Lung (tissue), 12 donors: ENCODE data around the gene DSE. TPM values are rescaled to one million over a fixed set of nuclear protein-coding genes. Genes with fewer than 3 reads are reported as not detected.
A peak's percentile ranks its signal among the peaks of the same experiment; 100 is the strongest.

ENCODE experiments used
- ATAC-seq: fragments of 200-7000 bp; cut with Tn5 transposase; one replicate; pipeline ENCODE4 v1.9.1; 2020; ENCODE audit warnings: moderate number of reproducible peaks; ENCODE audit not compliant: insufficient read depth, low FRiP score
- DNase-seq, 3 donors: peaks; one replicate each; pipeline ENCODE4 v3.0.0-alpha.2; 2013 to 2017
- H3K27ac ChIP-seq, 2 donors: one replicate each; pipeline ENCODE4 v1.5.1; 2013; ENCODE audit warnings: mild to moderate bottlenecking in 2 of 2, moderate library complexity in 2 of 2, control low read depth in 1 of 2, inconsistent platforms in 1 of 2, low read depth in 1 of 2, low read length in 1 of 2
- H3K27me3 ChIP-seq, 3 donors: one replicate each; pipeline ENCODE4 v1.5.1; 2013; ENCODE audit warnings: low read length in 2 of 3; ENCODE audit not compliant: control insufficient read depth in 3 of 3, insufficient read depth in 3 of 3
- H3K36me3 ChIP-seq, 4 donors: one replicate each; pipeline ENCODE4 v1.5.1; 2013; ENCODE audit warnings: low read length in 4 of 4, mild to moderate bottlenecking in 1 of 4, moderate library complexity in 1 of 4; ENCODE audit not compliant: control insufficient read depth in 4 of 4, insufficient read depth in 4 of 4
- H3K4me1 ChIP-seq, 5 donors: one replicate each; pipeline ENCODE4 v1.5.1; 2013; ENCODE audit warnings: low read length in 5 of 5, mild to moderate bottlenecking in 2 of 5, moderate library complexity in 1 of 5; ENCODE audit not compliant: control insufficient read depth in 5 of 5, insufficient read depth in 5 of 5
- H3K4me3 ChIP-seq: one replicate; pipeline ENCODE4 v1.5.1; 2013; ENCODE audit warnings: mild to moderate bottlenecking, control low read depth, moderate library complexity
- H3K9ac ChIP-seq, 2 donors: one replicate each; pipeline ENCODE4 v1.5.1; 2013; ENCODE audit warnings: low read length in 2 of 2, control low read depth in 1 of 2; ENCODE audit not compliant: insufficient read depth in 1 of 2
- H3K9me3 ChIP-seq, 4 donors: one replicate each; pipeline ENCODE4 v1.5.1; 2013; ENCODE audit warnings: low read length in 3 of 4, mild to moderate bottlenecking in 1 of 4, moderate library complexity in 1 of 4; ENCODE audit not compliant: control insufficient read depth in 4 of 4, insufficient read depth in 3 of 4
- WGBS, 2 donors: extraction: QIAGEN DNeasy Blood & Tissue Kit; methylation state at CpG; one replicate each; pipeline ENCODE4 v1.1.7; 2013; 5-methylcytosine and 5-hydroxymethylcytosine counted together
- polyA plus RNA-seq, 2 donors: library from polyadenylated mRNA; stranded (reverse); fragments of 200-250 nt; gene quantifications; one replicate each; pipeline ENCODE4 v1.2.1, GENCODE V29; 2013
- total RNA-seq, 2 donors: library from RNA; depleted of rRNA in 1 of 2; stranded (reverse); fragments of >200 nt in 1 of 2; gene quantifications; one replicate each; pipeline ENCODE4 v1.2.1, GENCODE V29; 2014 to 2021
- TF ChIP-seq, protein P1 (sequence below): IDR thresholded peaks from 2 replicates; pipeline ENCODE4 v1.5.1; 2012; ENCODE audit warnings: mild to moderate bottlenecking; ENCODE audit errors: control extremely low read depth, extremely low read depth
- donor health status: control.
- donor health status: control.
- donor health status: Bipolar disorder and iron deficiency.
- donor health status: healthy.
- donor health status: DM: yes; HTN: yes; CAD: no.

Gene DSE
- total and polyA plus RNA-seq, 4 donors: 5.4 to 46.9 (median 42.4) TPM

- TF ChIP-seq, protein P1, sequence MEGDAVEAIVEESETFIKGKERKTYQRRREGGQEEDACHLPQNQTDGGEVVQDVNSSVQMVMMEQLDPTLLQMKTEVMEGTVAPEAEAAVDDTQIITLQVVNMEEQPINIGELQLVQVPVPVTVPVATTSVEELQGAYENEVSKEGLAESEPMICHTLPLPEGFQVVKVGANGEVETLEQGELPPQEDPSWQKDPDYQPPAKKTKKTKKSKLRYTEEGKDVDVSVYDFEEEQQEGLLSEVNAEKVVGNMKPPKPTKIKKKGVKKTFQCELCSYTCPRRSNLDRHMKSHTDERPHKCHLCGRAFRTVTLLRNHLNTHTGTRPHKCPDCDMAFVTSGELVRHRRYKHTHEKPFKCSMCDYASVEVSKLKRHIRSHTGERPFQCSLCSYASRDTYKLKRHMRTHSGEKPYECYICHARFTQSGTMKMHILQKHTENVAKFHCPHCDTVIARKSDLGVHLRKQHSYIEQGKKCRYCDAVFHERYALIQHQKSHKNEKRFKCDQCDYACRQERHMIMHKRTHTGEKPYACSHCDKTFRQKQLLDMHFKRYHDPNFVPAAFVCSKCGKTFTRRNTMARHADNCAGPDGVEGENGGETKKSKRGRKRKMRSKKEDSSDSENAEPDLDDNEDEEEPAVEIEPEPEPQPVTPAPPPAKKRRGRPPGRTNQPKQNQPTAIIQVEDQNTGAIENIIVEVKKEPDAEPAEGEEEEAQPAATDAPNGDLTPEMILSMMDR: no peak
- peak in 1 of 3 donors; percentile 40 for DNase-seq
- Histone ChIP-seq H3K27me3 (no peaks in the 10 kb centered on the region), H3K9ac (no peak overlapping the region), H3K4me1 (no peaks in the 10 kb centered on the region), H3K27ac (no peak overlapping the region), H3K4me3 (no peak overlapping the region), H3K9me3 (no peaks in the 10 kb centered on the region), H3K36me3 (no peaks in the 10 kb centered on the region)
- ATAC-seq: peak; percentile 27
Observed at GRCh38 chr6:116363759-116364158, 7.0 kb upstream of the DSE start.

GRCh38 chr6:116364321-116364720 is 6.4 kb upstream of the DSE start:
- 59 to 73% methylated on average over 2 of the region's 2 CpGs for WGBS, 2 donors
- Histone ChIP-seq H3K9me3 (no peaks in the 10 kb centered on the region), H3K27me3 (no peaks in the 10 kb centered on the region), H3K4me1 (no peaks in the 10 kb centered on the region), H3K27ac (no peak overlapping the region), H3K4me3 (no peak overlapping the region), H3K9ac (no peak overlapping the region), H3K36me3 (no peaks in the 10 kb centered on the region)
- ATAC-seq (no peak), DNase-seq (peak in 2 of 3 donors; percentile 34 to 49)
- TF ChIP-seq, protein P1: no peak

DNA sequence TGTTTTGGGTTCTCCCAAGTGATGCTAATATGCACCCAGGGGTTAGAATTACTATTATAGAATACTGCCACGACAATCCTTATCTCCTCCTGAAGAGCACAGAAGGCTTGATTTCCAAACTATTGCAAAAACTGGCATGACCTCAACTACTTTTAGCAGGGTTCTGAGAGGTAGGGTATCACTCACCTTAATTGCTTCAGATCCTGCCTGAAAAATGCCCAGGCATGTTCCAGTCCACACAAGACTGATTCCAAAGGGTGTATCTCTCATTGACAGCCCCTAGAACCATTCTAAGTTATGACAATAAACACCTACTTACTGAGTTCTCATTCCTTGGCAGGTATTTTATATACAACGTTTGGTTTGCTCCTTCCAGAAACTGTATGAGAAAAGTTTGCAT is 5.0 kb upstream of the DSE start:
- WGBS, 2 donors: 71 to 92% methylated on average over 2 of the region's 2 CpGs

More for the DNA sequence above, 5.0 kb upstream of the DSE start:
- Histone ChIP-seq H3K27ac (no peak overlapping the region), H3K9me3 (no peaks in the 10 kb centered on the region), H3K36me3 (no peaks in the 10 kb centered on the region), H3K4me1 (peaks cover 0 to 4% (median 0%) of the 10 kb centered on the region in 5 donors), H3K27me3 (no peaks in the 10 kb centered on the region), H3K9ac (no peak overlapping the region), H3K4me3 (no peak overlapping the region)
- ATAC-seq (no peak), DNase-seq (no peak)
- TF ChIP-seq, protein P1: no peak
